Body of pancreas (tissue), 4 donors: ENCODE results near the gene LAMA2.

Source experiments
- POLR2A ChIP-seq, 3 donors: fragments of 450-650 bp; IDR thresholded peaks; one replicate each; pipeline ENCODE4 v1.6.1; 2016; ENCODE audit warnings: antibody characterized with exemption in 3 of 3, mild to moderate bottlenecking in 2 of 3
- TF ChIP-seq, protein P1 (sequence below), 7 experiments: fragments of 450-650 bp in 4 of 7; fragments of 200-600 bp in 3 of 7; sonication (generic) in 3 of 7; IDR thresholded peaks; one replicate each; pipeline ENCODE4 v1.5.1; 2016 to 2019; ENCODE audit warnings: antibody characterized with exemption in 7 of 7

DNA sequence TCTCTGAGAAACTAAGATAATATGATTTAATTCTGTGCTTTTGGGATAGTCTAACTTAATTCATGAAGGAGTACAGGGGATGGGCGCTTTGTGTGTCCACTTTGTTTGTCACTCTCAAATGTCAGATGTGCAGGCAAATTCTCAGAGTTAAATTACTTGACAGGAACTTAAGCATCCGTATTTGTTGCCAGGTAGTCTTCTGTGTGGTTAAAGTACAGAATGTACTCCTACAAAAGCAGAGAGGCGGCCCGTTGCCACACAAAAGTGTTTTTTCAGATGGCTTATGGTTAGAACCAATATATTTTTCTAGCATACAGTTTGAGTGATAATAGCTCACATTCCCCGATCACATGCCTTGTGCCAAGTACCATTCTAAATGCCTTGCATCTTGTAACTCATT lies 234.4 kb downstream of the LAMA2 start:
- TF ChIP-seq, protein P1, sequence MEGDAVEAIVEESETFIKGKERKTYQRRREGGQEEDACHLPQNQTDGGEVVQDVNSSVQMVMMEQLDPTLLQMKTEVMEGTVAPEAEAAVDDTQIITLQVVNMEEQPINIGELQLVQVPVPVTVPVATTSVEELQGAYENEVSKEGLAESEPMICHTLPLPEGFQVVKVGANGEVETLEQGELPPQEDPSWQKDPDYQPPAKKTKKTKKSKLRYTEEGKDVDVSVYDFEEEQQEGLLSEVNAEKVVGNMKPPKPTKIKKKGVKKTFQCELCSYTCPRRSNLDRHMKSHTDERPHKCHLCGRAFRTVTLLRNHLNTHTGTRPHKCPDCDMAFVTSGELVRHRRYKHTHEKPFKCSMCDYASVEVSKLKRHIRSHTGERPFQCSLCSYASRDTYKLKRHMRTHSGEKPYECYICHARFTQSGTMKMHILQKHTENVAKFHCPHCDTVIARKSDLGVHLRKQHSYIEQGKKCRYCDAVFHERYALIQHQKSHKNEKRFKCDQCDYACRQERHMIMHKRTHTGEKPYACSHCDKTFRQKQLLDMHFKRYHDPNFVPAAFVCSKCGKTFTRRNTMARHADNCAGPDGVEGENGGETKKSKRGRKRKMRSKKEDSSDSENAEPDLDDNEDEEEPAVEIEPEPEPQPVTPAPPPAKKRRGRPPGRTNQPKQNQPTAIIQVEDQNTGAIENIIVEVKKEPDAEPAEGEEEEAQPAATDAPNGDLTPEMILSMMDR (IDR thresholded peaks at IDR 0.05) = no peak
- no peak for TF ChIP-seq POLR2A (IDR thresholded peaks at IDR 0.05)
